T-helper 9 cell (primary cell): ENCODE measurements around the gene DAB1.

ENCODE experiments used
- DNase-seq: peaks from one replicate; pipeline ENCODE4 v3.0.0-alpha.2; 2020

The DAB1 gene

GRCh38 chr1:57210881-57211280, 213.0 kb downstream of the DAB1 start:
- no peak for DNase-seq

DNA sequence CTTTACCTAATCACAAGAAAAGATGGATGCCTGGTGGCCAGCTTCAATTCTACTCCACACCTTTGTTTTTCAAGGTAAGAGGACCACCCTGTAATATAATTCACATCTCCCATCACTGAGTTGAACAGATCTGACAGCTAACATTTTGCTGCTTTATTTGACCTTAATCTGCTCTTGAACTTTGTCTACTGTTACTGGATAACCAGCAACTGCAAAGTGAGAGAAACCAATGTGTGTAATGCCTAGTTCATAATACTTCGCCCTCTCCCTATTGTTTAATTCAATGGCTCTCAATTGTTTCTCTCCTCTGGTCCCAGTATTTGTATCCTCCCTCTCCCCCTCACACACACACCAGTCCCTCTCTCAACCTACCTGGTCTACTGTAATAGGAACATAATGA, 214.4 kb downstream of the DAB1 start:
- no peak for DNase-seq

DNA sequence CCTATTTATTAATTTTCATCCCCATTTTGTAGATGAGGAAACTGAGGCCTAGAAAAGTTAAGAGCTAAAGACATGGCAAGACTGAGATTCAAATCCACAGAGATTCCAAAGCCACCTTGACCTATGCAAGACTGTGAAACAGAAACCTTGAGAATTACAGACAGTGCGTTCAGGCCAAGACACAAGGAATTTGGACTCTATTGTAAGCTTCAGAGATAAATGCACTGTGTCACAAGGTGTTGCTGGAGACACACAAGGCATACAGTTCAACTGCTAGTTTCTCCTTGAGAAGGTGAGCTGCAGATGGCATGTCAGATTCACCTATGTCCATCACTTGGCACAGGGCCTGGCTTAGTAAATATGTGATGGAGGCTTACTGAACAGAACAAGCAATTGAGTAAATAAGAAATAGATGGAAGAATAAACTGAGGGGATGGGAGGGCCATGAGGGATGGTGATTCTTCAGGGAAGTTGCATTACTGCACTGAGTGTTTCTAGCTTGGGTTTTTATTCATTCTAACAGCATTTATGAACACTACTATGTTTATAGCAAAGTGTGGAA, 215.0 kb downstream of the DAB1 start:
- no peak for DNase-seq

DNA sequence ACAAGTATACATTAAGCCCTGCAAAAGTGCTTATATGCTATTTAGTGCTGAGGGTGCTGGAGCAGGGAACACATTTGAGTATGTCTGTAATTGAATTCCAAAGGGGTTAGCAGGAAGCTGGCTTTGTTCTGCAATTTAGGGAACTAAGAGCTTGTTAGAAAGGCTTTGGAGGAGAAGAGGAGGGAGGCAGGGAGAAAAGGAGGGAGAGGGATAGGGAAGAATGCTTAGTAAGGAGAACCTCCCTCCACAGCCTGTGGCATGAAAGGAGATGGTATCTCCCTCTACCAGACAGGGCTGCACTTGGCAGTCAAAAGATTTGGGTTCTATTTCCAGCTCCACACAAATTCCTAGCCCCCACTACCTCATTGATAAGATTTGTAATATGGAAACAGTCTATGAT, 217.8 kb downstream of the DAB1 start:
- DNase-seq = no peak

GRCh38 chr1:57204942-57205787, 218.7 kb downstream of the DAB1 start:
- DNase-seq = no peak

DNA sequence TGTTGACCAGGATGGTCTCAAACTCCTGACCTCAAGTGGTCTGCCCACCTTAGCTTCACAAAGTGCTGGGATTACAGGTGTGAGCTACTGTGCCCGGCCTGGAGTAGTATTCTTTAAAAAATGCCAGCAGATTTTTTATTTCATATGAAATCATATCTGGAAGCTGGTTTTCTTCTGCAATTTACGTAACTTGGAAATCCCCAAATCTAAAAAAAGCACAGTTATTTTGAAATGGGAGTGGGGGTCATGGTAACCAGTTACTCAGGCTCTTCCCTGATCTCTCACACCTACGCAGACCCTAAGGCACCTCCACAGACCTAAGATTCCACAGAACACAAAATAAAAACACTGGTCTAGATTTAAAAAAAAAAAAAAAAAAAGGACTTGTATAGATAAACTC, 219.8 kb downstream of the DAB1 start:
- DNase-seq = no peak

- no peak for DNase-seq
Measured at GRCh38 chr1:57202241-57202640, 221.6 kb downstream of the DAB1 start.

DNA sequence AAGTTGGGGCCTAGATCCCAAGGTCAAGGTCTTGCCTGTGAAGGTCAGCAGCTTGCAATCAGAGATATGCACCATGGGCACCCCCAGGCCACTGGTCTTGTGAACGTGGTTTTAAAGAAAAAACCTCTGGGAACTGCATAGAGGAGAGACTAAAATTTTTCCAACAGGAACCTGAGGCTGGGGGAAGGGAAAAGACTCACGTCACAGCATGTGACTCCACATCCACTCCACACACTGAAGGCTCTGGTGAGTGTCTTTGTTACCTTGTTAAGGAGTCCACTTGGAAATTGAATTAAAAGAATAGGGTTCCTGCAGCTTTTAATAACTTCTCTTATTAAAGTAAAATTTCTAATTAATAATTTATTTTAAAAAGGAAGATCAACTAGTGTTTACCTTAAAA, 224.9 kb downstream of the DAB1 start:
- no peak for DNase-seq

DNA sequence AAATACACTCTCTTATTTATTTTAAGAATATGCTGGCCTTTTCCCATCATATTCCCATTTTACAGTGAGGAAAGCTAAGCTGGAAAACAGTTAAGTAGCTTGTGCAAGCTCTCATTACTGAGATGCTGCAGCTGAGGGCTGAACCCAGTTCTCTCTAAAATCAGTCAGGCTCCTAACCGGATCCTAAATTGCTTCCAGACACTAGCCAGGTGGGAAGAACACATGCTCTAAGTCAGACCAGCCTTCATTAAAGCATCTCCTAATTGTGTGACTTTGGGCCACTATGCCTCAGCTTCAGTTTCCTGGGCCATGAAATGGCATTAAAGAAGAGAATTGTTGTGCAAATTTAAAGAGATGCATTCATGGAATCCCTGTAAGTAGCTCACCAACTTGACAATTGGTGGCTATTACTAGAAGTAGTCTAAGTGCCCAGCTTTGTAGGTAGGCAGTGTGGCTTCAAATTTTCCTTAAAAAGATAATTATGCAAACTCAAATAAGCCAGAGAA, 228.4 kb downstream of the DAB1 start:
- DNase-seq = no peak

DNA sequence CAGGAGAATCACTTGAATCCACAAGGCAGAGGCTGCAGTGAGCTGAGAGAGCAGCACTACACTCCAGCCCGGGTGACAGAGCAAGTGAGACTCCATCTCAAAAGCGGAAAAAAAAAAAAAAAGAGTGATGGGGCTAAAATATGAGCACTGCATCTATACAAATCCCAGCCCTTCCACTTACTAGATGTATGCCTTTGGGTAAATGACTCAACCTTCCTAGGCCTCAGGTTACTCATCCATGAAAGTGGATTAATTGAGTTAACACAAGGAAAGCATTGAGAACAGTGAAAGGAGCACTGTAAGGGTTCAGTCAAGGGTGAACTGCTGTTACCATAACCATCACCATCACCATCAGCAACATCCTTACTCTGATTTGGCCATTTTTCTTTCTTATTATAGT, 231.6 kb downstream of the DAB1 start:
- no peak for DNase-seq

- DNase-seq = no peak
Measured at GRCh38 chr1:57190898-57191297, 233.0 kb downstream of the DAB1 start.

DNA sequence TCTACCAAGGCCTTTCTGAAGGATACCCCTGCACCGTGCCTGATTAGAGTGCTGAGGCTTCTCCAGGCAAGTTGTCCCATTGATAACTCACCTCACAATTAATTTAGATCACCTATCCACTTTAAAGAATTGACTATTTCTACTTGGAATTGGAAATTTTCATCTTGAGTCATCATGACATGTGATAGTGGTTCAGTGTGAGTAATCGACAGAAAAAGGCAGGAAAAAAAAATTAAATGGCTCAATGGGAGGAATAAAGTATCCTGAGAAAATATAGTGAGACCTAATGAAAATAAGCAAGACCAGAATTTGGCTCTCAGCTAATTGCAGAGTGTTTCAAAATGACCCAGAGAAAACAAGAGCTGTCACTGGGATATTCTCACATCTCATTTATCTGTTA, 235.7 kb downstream of the DAB1 start:
- no peak for DNase-seq

DNA sequence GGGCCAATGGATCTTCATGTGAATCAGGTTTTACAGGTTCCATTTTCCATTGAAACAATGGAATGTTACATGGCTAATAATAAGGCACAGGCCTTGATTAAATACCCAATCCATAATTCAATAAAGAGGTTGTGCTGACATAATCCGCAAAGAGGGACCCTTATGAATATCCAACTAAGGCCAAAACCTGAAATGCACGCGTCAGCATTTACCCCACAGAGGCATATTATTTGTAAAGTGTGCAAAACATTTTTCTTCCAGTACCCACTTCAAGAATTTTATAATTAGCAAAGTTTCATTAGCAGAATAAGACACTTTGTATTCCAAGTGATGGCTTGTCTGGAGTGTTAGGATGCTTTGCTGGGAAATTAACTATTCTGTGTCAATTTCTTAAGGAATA, 237.4 kb downstream of the DAB1 start:
- no peak for DNase-seq

DNA sequence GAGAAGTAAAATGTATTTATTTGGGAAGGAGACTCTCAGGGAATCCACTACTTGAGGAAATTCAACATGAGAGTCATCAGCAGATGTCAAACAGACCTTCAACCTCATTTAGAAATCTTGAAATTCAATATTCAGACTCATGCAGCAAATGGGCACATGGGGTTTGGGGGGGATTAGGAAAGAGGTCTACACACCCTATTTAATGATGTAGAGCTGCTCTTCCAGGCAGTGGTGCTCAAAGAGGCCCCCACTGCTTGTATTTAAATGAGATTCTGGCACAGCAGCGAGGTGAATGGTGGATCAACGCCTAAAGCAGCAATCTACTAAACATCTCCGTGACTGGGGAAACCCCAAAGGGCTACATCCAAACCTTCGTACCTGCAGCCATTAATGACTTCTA, 244.9 kb downstream of the DAB1 start:
- DNase-seq = no peak

DNA sequence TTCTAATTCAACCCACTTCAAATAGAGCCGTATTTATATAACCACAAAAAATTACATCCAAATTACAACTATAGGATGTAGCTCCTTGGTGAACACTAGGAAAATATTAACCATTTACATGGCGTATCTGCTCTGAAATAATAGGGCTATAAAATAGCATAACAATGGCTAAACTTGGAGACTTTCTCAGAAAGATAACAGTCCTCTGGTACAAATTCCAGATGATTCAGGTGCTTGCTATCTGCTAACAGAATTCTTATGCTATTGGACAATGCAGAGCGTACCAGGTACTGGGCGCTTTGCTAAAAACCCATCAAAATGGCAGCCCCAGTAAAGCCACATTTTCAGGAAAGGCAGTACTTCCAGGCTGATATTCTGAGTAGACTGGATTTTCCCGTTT, 248.4 kb downstream of the DAB1 start:
- DNase-seq = no peak

DNA sequence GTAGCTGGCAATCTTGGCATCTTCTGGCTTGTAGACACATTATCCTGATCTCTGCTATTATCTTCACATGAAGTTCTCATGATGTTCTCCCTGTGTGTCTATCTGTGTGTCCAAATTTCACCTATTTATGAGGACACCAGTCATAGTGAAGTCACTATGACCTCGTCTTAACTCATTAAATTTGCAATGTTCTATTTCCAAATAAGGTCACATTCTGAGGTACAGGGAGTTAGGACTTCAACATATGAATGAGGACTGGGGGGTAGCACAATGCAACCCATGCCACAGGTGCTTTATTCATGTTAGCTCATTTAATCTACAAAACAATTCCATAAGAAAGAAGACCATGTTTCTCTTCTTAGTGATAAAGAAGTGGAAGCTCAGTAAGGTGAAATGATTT, 251.8 kb downstream of the DAB1 start:
- no peak for DNase-seq

DNA sequence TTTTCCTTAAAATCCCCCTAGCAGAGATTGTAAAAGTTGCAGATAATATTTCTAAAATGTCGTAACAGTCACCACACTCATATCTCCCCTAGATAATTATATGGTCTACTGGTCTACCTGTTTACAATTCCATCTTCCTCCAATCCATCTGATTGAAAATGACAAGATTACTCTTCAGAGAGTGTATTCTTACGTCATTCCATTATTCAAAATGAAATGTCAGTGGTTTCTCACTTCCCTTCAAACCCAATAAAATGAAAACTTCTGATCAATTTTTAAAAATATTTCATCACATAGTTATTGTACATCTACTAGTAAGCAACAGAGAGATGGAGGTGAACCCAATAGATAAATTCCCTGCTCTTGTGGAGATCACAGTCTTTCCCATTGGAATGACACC, 255.9 kb downstream of the DAB1 start:
- DNase-seq = no peak

DNA sequence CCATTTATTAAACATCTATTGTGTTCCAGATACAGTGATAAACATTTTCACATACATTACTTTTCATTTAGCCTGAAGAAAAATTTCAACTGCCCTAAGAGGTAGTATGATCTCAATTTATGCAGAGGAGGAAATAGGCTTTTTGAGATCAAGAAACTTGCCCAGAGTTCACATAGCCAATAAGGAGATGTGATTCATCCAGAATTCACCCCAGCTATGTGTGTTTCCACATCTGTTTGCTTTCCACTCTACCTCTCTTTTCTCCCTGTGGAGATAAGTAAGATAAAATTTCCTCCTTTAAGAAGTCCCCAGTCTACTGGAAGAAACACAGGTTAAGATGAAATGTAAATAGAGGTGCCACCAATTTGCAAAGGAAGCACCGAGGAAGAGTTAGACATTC, 258.3 kb downstream of the DAB1 start:
- DNase-seq = no peak

- no peak for DNase-seq
Measured at GRCh38 chr1:57164584-57164983, 259.3 kb downstream of the DAB1 start.

GRCh38 chr1:57163789-57164188, 260.1 kb downstream of the DAB1 start:
- DNase-seq = no peak

GRCh38 chr1:57163325-57163724, 260.5 kb downstream of the DAB1 start:
- DNase-seq = no peak

DNA sequence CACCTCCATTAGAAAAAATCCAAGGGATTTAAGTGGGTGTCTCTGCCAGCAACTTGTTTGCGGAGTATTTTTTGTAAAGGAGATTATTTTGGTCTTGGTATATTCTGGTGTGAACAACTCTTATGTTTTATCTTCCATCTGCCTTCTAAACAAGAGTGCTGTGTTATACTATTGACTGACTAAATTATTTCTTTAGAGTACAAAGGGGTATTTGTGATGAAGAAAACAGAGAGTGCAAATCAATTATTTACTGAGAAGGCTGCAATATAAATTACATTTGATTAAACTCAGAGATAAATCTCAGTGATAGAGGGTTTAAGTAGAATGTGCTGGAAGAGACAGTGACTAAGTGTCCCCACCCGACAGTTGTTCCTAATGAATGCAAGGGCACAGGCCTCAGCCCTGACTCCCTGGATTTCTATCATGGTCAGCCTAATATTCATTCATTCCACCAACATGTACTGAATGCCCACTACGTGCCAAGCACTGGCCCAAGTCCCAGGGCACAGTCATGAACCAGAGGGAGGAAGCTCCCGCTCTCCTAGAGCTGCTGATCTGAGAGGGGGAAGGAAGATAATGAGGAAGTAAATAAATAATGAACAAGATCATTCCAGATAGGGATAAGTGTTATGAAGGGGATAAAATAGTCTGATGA, 261.1 kb downstream of the DAB1 start:
- no peak for DNase-seq

DNA sequence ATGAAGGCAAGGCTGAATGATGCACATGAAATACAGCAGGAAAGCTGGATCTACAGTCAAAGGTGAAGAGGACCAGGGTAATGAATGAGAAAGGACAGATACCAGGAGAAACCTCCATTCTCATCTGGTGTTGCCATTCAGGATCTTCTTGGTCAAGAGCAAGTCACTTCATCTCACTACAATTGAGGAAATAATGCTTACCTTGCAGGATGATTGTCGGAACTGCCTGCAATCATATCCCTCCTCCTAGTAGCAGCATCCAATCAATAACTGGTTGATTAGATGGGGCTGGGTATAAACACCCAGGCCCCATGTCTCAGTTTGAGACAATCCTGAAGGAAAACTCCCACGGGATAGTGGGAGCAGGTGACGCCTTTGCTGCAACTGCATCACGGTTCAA, 263.3 kb downstream of the DAB1 start:
- DNase-seq = no peak

DNA sequence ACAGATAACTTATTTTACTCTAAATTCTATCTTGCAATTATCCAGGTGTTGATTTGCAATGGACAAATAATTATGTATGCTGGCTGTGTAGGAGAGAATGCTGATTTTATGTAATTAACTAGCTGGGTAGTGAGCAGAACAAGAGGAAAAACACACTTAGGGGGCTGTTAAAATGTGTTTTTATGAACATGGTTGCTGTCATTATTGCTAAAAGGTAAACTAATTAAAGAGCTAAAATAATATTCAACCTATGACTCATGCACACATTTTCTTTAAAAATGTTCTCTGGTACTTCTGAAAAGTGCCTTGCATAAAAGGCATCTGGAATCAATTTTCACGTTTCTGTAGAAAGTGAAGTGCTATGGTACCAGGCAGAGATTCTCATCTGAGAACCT, 265.3 kb downstream of the DAB1 start:
- no peak for DNase-seq
